Psoas muscle (tissue), 8 donors: ENCODE results near the gene FTO. TPM values are rescaled to one million over a fixed set of nuclear protein-coding genes. Genes with fewer than 3 reads are reported as not detected.

Experiments used
- ATAC-seq, 4 donors: fragments of 200-7000 bp; cut with Tn5 transposase; one replicate each; pipeline ENCODE4 v1.9.1; 2020; ENCODE audit warnings: moderate library complexity in 3 of 4, mild to moderate bottlenecking in 2 of 4
- DNase-seq, 2 donors: peaks; one replicate each; pipeline ENCODE4 v3.0.0-alpha.2; 2020
- H3K27ac ChIP-seq: fragments of 200-600 bp; one replicate; pipeline ENCODE4 v1.8.0; 2022
- H3K27me3 ChIP-seq, 3 donors: fragments of 200-600 bp in 1 of 3; one replicate each; pipeline versions ENCODE4 v1.6.1 to v1.8.0; 2013 to 2022; ENCODE audit warnings: low read length in 2 of 3, mild to moderate bottlenecking in 2 of 3, moderate library complexity in 1 of 3; ENCODE audit not compliant: insufficient read depth in 3 of 3
- H3K36me3 ChIP-seq, 2 donors: fragments of 200-600 bp in 1 of 2; one replicate each; pipeline versions ENCODE4 v1.6.1 to v1.8.0; 2013 to 2022; ENCODE audit warnings: low read depth in 1 of 2, mild to moderate bottlenecking in 1 of 2, moderate library complexity in 1 of 2; ENCODE audit not compliant: insufficient read depth in 1 of 2
- H3K4me1 ChIP-seq: fragments of 200-600 bp; one replicate; pipeline ENCODE4 v1.8.0; 2022
- H3K4me3 ChIP-seq: fragments of 200-600 bp; one replicate; pipeline ENCODE4 v1.8.0; 2022; ENCODE audit warnings: mild to moderate bottlenecking
- H3K9me3 ChIP-seq: fragments of 200-600 bp; one replicate; pipeline ENCODE4 v1.8.0; 2022
- CTCF ChIP-seq: fragments of 200-600 bp; IDR thresholded peaks from one replicate; pipeline ENCODE4 v1.8.0; 2022; ENCODE audit warnings: antibody characterized with exemption
- WGBS, 3 donors: extraction: QIAGEN DNeasy Blood & Tissue Kit; methylation state at CpG; one replicate each; pipeline versions ENCODE4 v1.1.6 to v1.1.7; 2013; 5-methylcytosine and 5-hydroxymethylcytosine counted together
- intact Hi-C, 2 donors: fragments of 100-400 bp; cut with DNase I; formaldehyde crosslinking; loops; one replicate each; pipeline versions ENCODE4 v1.11.0 to v1.14.2; 2022
- polyA plus RNA-seq, 3 donors: library from polyadenylated mRNA; stranded (reverse); fragments of 200-250 nt; gene quantifications; one replicate each; pipeline ENCODE4 v1.2.3, GENCODE V29; 2013
- total RNA-seq, 4 donors: library from RNA; stranded (reverse); fragmentation: NEBNext Ultra II Directional in 2 of 4; extraction: Animal tissue kit (Norgen Biotek cat#: 25700) in 2 of 4; gene quantifications; one replicate each; pipeline versions ENCODE4 v1.2.1 to v1.2.4, GENCODE V29; 2021 to 2023
- donor health status: healthy with polysubstance abuse.
- donor health status: DM: no; HTN: no; CAD: no; lungs with moderate emphysema.
- donor health status: Bipolar disorder and iron deficiency.
- donor health status: healthy.
- donor health status: DM: yes; HTN: yes; CAD: no.
- donor health status: DM: no; HTN: no; CAD: no.
- donor health status: DM: no; HTN: no; CAD: no.
- donor health status: DM: yes; HTN: yes; CAD: no.

Gene FTO
- total and polyA plus RNA-seq, 7 donors, result 14.2 to 67.6 (median 47.4) TPM

DNA sequence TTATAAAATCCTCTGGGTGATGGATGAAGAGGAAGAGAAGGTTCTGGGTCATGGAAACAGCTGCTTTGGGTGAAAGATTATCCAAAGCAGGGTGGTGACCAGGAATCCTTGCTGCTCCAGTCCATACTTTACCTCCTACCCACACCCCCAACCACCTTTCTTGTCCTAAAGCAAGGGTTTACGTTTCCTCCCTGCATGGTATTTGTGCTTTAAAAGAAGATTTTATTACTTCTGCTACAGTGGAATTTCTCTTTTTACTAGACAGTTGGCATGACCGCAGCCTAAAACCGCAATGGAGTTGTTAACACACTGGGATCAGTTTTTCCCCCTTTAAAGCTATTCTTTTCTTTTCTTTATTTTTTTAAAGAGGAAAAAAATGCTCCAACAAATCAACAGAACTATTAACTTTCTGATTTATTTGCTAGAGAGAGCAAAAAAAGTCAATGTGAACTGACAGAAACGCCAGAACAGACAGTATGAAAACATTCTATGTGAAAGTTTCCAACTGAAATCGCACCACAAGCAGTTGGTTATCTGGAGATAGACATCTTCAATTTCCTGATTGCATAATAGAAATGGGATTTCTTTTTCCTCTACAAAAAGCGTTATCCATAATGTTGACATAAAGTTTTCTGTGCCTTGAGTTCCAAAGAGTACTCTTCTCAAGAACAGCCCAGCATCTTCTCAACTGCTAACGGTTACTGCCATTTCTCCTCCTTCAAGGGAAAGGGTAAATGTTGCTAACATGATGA lies 346.7 kb downstream of the FTO start:
- 86 to 88% (median 87%) methylated on average over 7 of the region's 7 CpGs for WGBS, 3 donors
- Histone ChIP-seq H3K36me3 (no peaks in the 10 kb centered on the region), H3K4me3 (no peak overlapping the region), H3K27ac (no peak overlapping the region), H3K4me1 (no peaks in the 10 kb centered on the region), H3K27me3 (no peaks in the 10 kb centered on the region), H3K9me3 (no peaks in the 10 kb centered on the region)
- ATAC-seq (no peak), DNase-seq (no peak)
- intact Hi-C loops, result no loop called here
- no peak for TF ChIP-seq CTCF

GRCh38 chr16:54051821-54052220 lies 347.9 kb downstream of the FTO start:
- Histone ChIP-seq H3K4me1 (no peaks in the 10 kb centered on the region), H3K27ac (no peak overlapping the region), H3K27me3 (no peaks in the 10 kb centered on the region), H3K36me3 (no peaks in the 10 kb centered on the region), H3K9me3 (no peaks in the 10 kb centered on the region), H3K4me3 (no peak overlapping the region)
- no peak for TF ChIP-seq CTCF
- DNase-seq (no peak), ATAC-seq (no peak)
- 80 to 97% (median 92%) methylated on average over 5 of the region's 5 CpGs for WGBS, 3 donors
- intact Hi-C loops, result no loop called here

DNA sequence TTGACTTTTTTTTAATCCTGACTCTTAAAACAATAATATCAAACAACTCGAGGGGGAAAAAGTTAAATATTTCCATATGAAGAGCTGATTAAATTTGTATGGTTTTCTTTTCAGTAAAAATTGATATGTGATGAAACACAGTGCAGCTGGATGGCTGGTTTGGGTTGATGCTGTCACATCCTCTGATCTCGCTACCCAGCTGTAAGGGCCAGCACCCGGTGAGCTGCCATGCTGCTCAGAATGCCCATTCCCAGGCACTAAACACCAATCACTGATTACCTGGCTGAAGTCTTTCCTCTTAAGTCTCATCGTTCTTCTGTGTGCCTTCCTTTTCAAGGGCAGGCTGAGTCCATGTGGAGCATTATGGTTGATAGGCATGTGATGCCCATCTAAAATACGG lies 348.3 kb downstream of the FTO start:
- no peak overlapping the region for H3K27ac ChIP-seq
- H3K27me3 ChIP-seq, result no peaks in the 10 kb centered on the region
- 75 to 96% (median 75%) methylated on average over 5 of the region's 5 CpGs for WGBS, 3 donors
- no peaks in the 10 kb centered on the region for H3K4me1 ChIP-seq
- DNase-seq, result no peak
- H3K36me3 ChIP-seq, result no peaks in the 10 kb centered on the region
- intact Hi-C loops, result no loop called here
- ATAC-seq, result no peak
- no peaks in the 10 kb centered on the region for H3K9me3 ChIP-seq
- no peak overlapping the region for H3K4me3 ChIP-seq
- no peak for TF ChIP-seq CTCF

DNA sequence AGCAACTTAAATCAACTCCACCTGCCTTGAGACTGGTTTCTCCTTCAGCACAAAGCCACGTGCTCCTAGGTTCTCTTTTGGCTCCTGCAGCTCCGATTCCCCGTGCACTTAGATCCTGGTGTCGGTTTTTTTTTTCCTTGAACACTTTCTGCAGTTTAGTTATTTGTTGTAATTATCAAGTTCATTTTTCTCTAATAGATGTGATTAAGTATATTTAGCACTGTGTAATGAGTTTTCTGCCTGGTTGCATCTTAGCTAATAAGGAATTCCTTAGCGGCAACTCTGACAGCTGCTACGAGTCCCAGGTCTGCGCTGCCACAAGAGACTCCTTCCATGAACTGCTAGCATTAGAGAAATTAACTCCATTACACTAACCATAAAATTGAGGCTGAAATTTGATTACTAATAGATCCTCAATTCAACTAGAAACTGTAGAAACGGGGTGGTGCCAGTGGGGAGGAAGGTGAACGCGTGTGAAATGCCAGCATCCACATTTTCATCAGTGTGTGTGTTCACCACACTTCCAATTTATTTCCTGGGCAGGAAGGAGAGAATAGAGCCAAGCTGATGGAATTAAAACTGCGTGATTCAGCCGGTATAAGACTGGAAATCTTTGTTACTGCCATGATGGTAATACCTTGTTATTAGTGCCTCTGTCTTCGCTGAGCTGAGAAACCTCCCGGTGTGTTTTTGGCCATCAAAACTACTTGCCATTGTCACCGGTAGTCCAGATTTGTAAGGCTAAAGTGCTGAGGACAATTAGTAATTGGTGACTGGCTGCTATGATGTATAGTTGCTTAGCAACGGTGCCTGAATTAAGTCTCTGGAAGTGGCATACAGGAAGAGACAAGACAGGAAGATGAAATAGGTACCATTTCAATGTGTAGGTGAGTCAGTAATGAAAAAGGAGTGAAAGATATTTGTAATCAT lies 350.2 kb downstream of the FTO start:
- TF ChIP-seq CTCF, result no peak
- H3K36me3 ChIP-seq, result no peaks in the 10 kb centered on the region
- H3K4me1 ChIP-seq, result no peaks in the 10 kb centered on the region
- no peak for DNase-seq
- no peak overlapping the region for H3K27ac ChIP-seq
- WGBS, 3 donors, result 87 to 88% (median 88%) methylated on average over 16 of the region's 16 CpGs
- no peaks in the 10 kb centered on the region for H3K9me3 ChIP-seq
- H3K4me3 ChIP-seq, result no peak overlapping the region
- H3K27me3 ChIP-seq, result no peaks in the 10 kb centered on the region
- no peak for ATAC-seq
- intact Hi-C loops, result no loop called here
